Measurements from ENCODE around the gene IER3.

Gene IER3

GRCh38 chr6:30725713-30726505, 18.4 kb downstream of the IER3 start (continued):
- TF ChIP-seq ZSCAN4 (tag by site-specific recombination; IDR thresholded peaks at IDR 0.05), result 0 out of 2 replicates have a peak, but pooled peaks have one; percentile 5
- no peak for TF ChIP-seq TSHZ1 (tag by site-specific recombination; IDR thresholded peaks at IDR 0.05; ENCODE audit: borderline replicate concordance)
- peak; percentile 82; the same call in 1 of the 2 replicates for TF ChIP-seq ZBTB17 (tag by site-specific recombination; IDR thresholded peaks at IDR 0.05)
- no peak for TF ChIP-seq ZNF335 (tag by site-specific recombination; conservative IDR thresholded peaks at IDR 0.05)
- no peak for TF ChIP-seq ZNF248 (tag by site-specific recombination; IDR thresholded peaks at IDR 0.05)
- TF ChIP-seq ZSCAN30 (tag by site-specific recombination; IDR thresholded peaks at IDR 0.05), result peak; percentile 25; the same call in 1 of the 2 replicates
- TF ChIP-seq IKZF3 (tag by site-specific recombination; IDR thresholded peaks at IDR 0.05), result peak; percentile 65; the same call in 1 of the 2 replicates
- TF ChIP-seq ZNF600 (tag by site-specific recombination; IDR thresholded peaks at IDR 0.05), result peak; percentile 97
- TF ChIP-seq GLIS1 (tag by site-specific recombination; IDR thresholded peaks at IDR 0.05), result peak; percentile 35
- TF ChIP-seq ZFP37 (tag by site-specific recombination; IDR thresholded peaks at IDR 0.05), result peak; percentile 74; the same call in 1 of the 2 replicates
- TF ChIP-seq GLIS2 (tag by site-specific recombination; IDR thresholded peaks at IDR 0.05), result peak; percentile 11; the same call in 1 of the 2 replicates
- TF ChIP-seq ZNF2 (tag by site-specific recombination; IDR thresholded peaks at IDR 0.05), result peak; percentile 45; the same call in 1 of the 2 replicates
- TF ChIP-seq ZNF24 (tag by site-specific recombination; IDR thresholded peaks at IDR 0.05), result peak; percentile 19; the same call in 1 of the 2 replicates
- peak; percentile 26; the same call in 1 of the 2 replicates for TF ChIP-seq ZNF10 (tag by site-specific recombination; IDR thresholded peaks at IDR 0.05)
- TF ChIP-seq ZBTB26 (tag by site-specific recombination; optimal IDR thresholded peaks at IDR 0.05), result no peak

GRCh38 chr6:30724906-30725667, 19.3 kb downstream of the IER3 start:
- H3K4me1 ChIP-seq (ENCODE audit: control insufficient read depth, insufficient read depth, low read length), result no peaks in the 10 kb centered on the region
- no peak for TF ChIP-seq ZNF175 (tag by site-specific recombination; IDR thresholded peaks at IDR 0.05)
- TF ChIP-seq ZNF311 (tag by site-specific recombination; IDR thresholded peaks at IDR 0.05; ENCODE audit: borderline replicate concordance), result no peak
- TF ChIP-seq ZNF184 (tag by site-specific recombination; IDR thresholded peaks at IDR 0.05), result peak; percentile 52; the same call in 1 of the 2 replicates
- TF ChIP-seq ZNF473 (tag by site-specific recombination; IDR thresholded peaks at IDR 0.05), result no peak
- no peak for TF ChIP-seq ZNF677 (tag by site-specific recombination; IDR thresholded peaks at IDR 0.05)
- peak; percentile 46; the same call in 1 of the 2 replicates for TF ChIP-seq ZSCAN30 (tag by site-specific recombination; IDR thresholded peaks at IDR 0.05)
- TF ChIP-seq KLF10 (tag by site-specific recombination; IDR thresholded peaks at IDR 0.05), result no peak
- no peak for TF ChIP-seq ZNF174 (tag by site-specific recombination; IDR thresholded peaks at IDR 0.05)
- TF ChIP-seq PRDM10 (tag by site-specific recombination; IDR thresholded peaks at IDR 0.05), result peak; percentile 89
- TF ChIP-seq ZNF707 (tag by site-specific recombination; IDR thresholded peaks at IDR 0.05), result no peak
- TF ChIP-seq ZNF423 (tag by site-specific recombination; IDR thresholded peaks at IDR 0.05), result no peak
- no peak for TF ChIP-seq HOXC10 (CRISPR knock-in tag; IDR thresholded peaks at IDR 0.05)

More at GRCh38 chr6:30724906-30725667, 19.3 kb downstream of the IER3 start:
- ChIA-PET POLR2A (interaction anchor here (0.8 to 10.1 kb wide), 10 partner anchors 19 to 225 kb away, joined by 3 to 235 read pairs (median 4); partner anchors contain the start of genes DHX16, IER3, MRPS18B and NRM), CTCF (interaction anchor here (0.7 to 18.7 kb wide), 6 partner anchors 13 to 111 kb away, joined by 3 to 692 read pairs (median 5); partner anchors contain the start of gene DHX16)
- Histone ChIP-seq H3K36me3 (ENCODE audit: control insufficient read depth in 2 of 2, insufficient read depth in 1 of 2, low read length in 2 of 2) (peaks cover 15 to 71% of the 10 kb centered on the region in 2 experiments), H3K4me3 (ENCODE audit: low read depth, low read length) (no peak overlapping the region), H3K27ac (ENCODE audit: extremely low read depth, low read depth, low read length) (peak overlapping the region; percentile 28; the same call in 1 of the 2 replicates), H3K9me3 (ENCODE audit: control insufficient read depth, insufficient read depth, low read depth, low read length) (no peaks in the 10 kb centered on the region)
